OCI-M2 (cell line): Measurements from ENCODE around the gene DDX6.
A peak's percentile ranks its signal among the peaks of the same experiment; 100 is the strongest.
"Not testable (repeated sequence)": the region's sequence is repeated elsewhere in the genome, so short reads cannot be mapped to it uniquely, and the experiment has no call there.

Experiments
- DNase-seq: peaks from one replicate; lab custom pipeline; 2025; ENCODE audit not compliant: unreplicated experiment; lab: John Stamatoyannopoulos, UW

DDX6 gene

GRCh38 chr11:118791961-118792569, 1.1 kb upstream of the DDX6 start:
- no peak for DNase-seq

- peak; percentile 55 for DNase-seq
These were observed 430 bp downstream of the DDX6 start for GRCh38 chr11:118790357-118791110.

GRCh38 chr11:118789501-118790356, 1.2 kb downstream of the DDX6 start:
- DNase-seq: no peak

- no peak for DNase-seq
These were observed 4.3 kb downstream of the DDX6 start for GRCh38 chr11:118786657-118787056.

- DNase-seq: no peak
These were observed 5.6 kb downstream of the DDX6 start for GRCh38 chr11:118785362-118785761.

- DNase-seq: no peak
These were observed 7.1 kb downstream of the DDX6 start for GRCh38 chr11:118783724-118784495.

- not testable (repeated sequence) for DNase-seq
These were observed 7.6 kb downstream of the DDX6 start for GRCh38 chr11:118783324-118783723.

- no peak for DNase-seq
These were observed 12.1 kb downstream of the DDX6 start for GRCh38 chr11:118778898-118779297.

- no peak for DNase-seq
These were observed 16.9 kb downstream of the DDX6 start for GRCh38 chr11:118774032-118774431.

GRCh38 chr11:118771547-118772288, 19.2 kb downstream of the DDX6 start:
- DNase-seq: no peak

- DNase-seq: no peak
These were observed 22.3 kb downstream of the DDX6 start for GRCh38 chr11:118768690-118769089.

GRCh38 chr11:118766035-118766434, 24.9 kb downstream of the DDX6 start:
- DNase-seq: no peak

- DNase-seq: not testable (repeated sequence)
These were observed 25.8 kb downstream of the DDX6 start for GRCh38 chr11:118765095-118765691.

GRCh38 chr11:118763041-118763440, 27.9 kb downstream of the DDX6 start:
- DNase-seq: no peak

GRCh38 chr11:118761981-118762380, 29.0 kb downstream of the DDX6 start:
- not testable (repeated sequence) for DNase-seq

- DNase-seq: no peak
These were observed 33.0 kb downstream of the DDX6 start for GRCh38 chr11:118757876-118758399.

GRCh38 chr11:118752654-118753053, 38.3 kb downstream of the DDX6 start:
- DNase-seq: no peak

GRCh38 chr11:118749429-118749828, 41.5 kb downstream of the DDX6 start:
- no peak for DNase-seq

- no peak for DNase-seq
These were observed 42.9 kb downstream of the DDX6 start for GRCh38 chr11:118748056-118748455.
